Ascending aorta (tissue), 2 donors: Measurements from ENCODE around the gene PLA2G2A. TPM values are rescaled to one million over a fixed set of nuclear protein-coding genes. Genes with fewer than 3 reads are reported as not detected.
A peak's percentile ranks its signal among the peaks of the same experiment; 100 is the strongest.

Source experiments
- DNase-seq, 2 donors: peaks; one replicate each; pipeline ENCODE4 v3.0.0-alpha.2; 2019; ENCODE audit warnings: low spot score in 2 of 2
- H3K27ac ChIP-seq, 2 donors: fragments of 200-600 bp; sonication (generic); one replicate each; pipeline ENCODE4 v1.5.1; 2016 to 2017; ENCODE audit warnings: mild to moderate bottlenecking in 1 of 2
- H3K27me3 ChIP-seq: fragments of 200-600 bp; sonication (generic); one replicate; pipeline ENCODE4 v1.5.1; 2017
- H3K36me3 ChIP-seq, 2 donors: fragments of 200-600 bp; sonication (generic); one replicate each; pipeline ENCODE4 v1.5.1; 2016
- H3K4me1 ChIP-seq, 2 donors: fragments of 200-600 bp; sonication (generic); one replicate each; pipeline ENCODE4 v1.5.1; 2016 to 2017; ENCODE audit warnings: mild to moderate bottlenecking in 1 of 2
- H3K4me3 ChIP-seq, 2 donors: fragments of 200-600 bp; sonication (generic); one replicate each; pipeline ENCODE4 v1.5.1; 2016 to 2017; ENCODE audit warnings: mild to moderate bottlenecking in 1 of 2
- H3K9me3 ChIP-seq, 2 donors: fragments of 200-600 bp; sonication (generic); one replicate each; pipeline ENCODE4 v1.5.1; 2016
- CTCF ChIP-seq, 3 experiments: fragments of 200-600 bp in 2 of 3; fragments of 450-650 bp in 1 of 3; sonication (generic) in 2 of 3; IDR thresholded peaks; one replicate each; pipeline ENCODE4 v1.5.1; 2016 to 2019; ENCODE audit warnings: antibody characterized with exemption in 3 of 3, mild to moderate bottlenecking in 1 of 3, moderate library complexity in 1 of 3
- intact Hi-C: fragments of 100-400 bp; cut with DNase I; formaldehyde crosslinking; loops from one replicate; pipeline ENCODE4 v1.15.1; 2023
- total RNA-seq: library from RNA; depleted of rRNA; stranded (reverse); fragments of >200 nt; gene quantifications from one replicate; pipeline ENCODE4 v1.1.0, GENCODE V29; 2016

The PLA2G2A gene
- 761 TPM for total RNA-seq

DNA sequence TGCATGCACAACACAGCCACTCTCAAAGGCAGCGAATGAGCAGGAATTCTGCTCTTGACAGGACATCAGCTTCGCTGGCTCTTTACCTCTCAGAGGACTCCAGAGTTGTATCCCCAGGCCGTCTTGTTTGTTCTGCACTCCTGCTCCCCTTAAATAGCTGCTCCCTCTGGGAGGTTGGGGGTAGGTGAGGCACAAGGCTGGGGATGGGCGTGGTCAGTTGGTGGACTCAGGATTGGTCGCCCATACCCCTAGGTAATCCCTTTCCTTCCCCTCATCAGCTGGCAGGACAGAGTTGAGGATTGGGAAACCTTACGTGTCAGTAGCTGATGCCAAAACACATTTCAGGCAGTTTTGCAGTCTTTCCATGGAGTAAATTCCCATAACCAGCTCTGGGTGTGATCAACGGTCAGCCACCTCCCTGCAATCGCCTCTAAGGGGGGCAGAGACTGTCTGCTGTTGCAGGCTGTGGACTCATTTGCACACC, at the start of gene PLA2G2A:
TSS of gene PLA2G2A (minus strand) at position 125 of the 484 bp plus-strand sequence. CDS start 845 bp downstream, outside the sequence.
- H3K9me3 ChIP-seq, result no peaks in the 10 kb centered on the region
- peak in 1 of 2 donors; percentile 75 for DNase-seq
- H3K36me3 ChIP-seq, result no peaks in the 10 kb centered on the region
- no peak within 1 kb of the TSS for H3K4me3 ChIP-seq
- H3K27ac ChIP-seq, result no peak within 1 kb of the TSS
- H3K4me1 ChIP-seq, result no peaks in the 10 kb centered on the region
- intact Hi-C loops, result no loop called here
- H3K27me3 ChIP-seq, result no peaks in the 10 kb centered on the region
- TF ChIP-seq CTCF (IDR thresholded peaks at IDR 0.05), result no peak

- no peaks in the 10 kb centered on the region for H3K36me3 ChIP-seq
- H3K9me3 ChIP-seq, result peaks cover 0 to 2% of the 10 kb centered on the region in 2 donors
- no peak overlapping the region for H3K4me3 ChIP-seq
- H3K27me3 ChIP-seq, result no peaks in the 10 kb centered on the region
- intact Hi-C loops, result no loop called here
- no peaks in the 10 kb centered on the region for H3K4me1 ChIP-seq
- no peak overlapping the region for H3K27ac ChIP-seq
- TF ChIP-seq CTCF (IDR thresholded peaks at IDR 0.05), result no peak
- DNase-seq, result no peak
These were observed 49.3 kb upstream of the PLA2G2A start for GRCh38 chr1:20028726-20029125.

GRCh38 chr1:20028125-20028524, 48.7 kb upstream of the PLA2G2A start:
- peaks cover 0 to 8% of the 10 kb centered on the region in 2 donors for H3K9me3 ChIP-seq
- no peak overlapping the region for H3K4me3 ChIP-seq
- intact Hi-C loops, result no loop called here
- H3K27me3 ChIP-seq, result no peaks in the 10 kb centered on the region
- DNase-seq, result no peak
- H3K36me3 ChIP-seq, result no peaks in the 10 kb centered on the region
- no peak for TF ChIP-seq CTCF (IDR thresholded peaks at IDR 0.05)
- H3K27ac ChIP-seq, result no peak overlapping the region
- H3K4me1 ChIP-seq, result no peaks in the 10 kb centered on the region

GRCh38 chr1:20017741-20018140, 38.3 kb upstream of the PLA2G2A start:
- no peak for TF ChIP-seq CTCF (IDR thresholded peaks at IDR 0.05)
- Histone ChIP-seq H3K9me3 (peaks cover 0 to 18% of the 10 kb centered on the region in 2 donors), H3K36me3 (no peaks in the 10 kb centered on the region), H3K4me1 (no peaks in the 10 kb centered on the region), H3K4me3 (no peak overlapping the region), H3K27ac (no peak overlapping the region), H3K27me3 (no peaks in the 10 kb centered on the region)
- DNase-seq, result no peak
- intact Hi-C loops, result no loop called here

GRCh38 chr1:20014153-20014552, 34.7 kb upstream of the PLA2G2A start:
- Histone ChIP-seq H3K27ac (no peak overlapping the region), H3K4me3 (no peak overlapping the region), H3K9me3 (peaks cover 0 to 18% of the 10 kb centered on the region in 2 donors), H3K4me1 (no peaks in the 10 kb centered on the region), H3K36me3 (no peaks in the 10 kb centered on the region), H3K27me3 (no peaks in the 10 kb centered on the region)
- no peak for TF ChIP-seq CTCF (IDR thresholded peaks at IDR 0.05)
- no peak for DNase-seq
- intact Hi-C loops, result no loop called here

GRCh38 chr1:20010016-20010415, 30.6 kb upstream of the PLA2G2A start:
- no peak for TF ChIP-seq CTCF (IDR thresholded peaks at IDR 0.05)
- intact Hi-C loops, result no loop called here
- Histone ChIP-seq H3K27me3 (no peaks in the 10 kb centered on the region), H3K36me3 (no peaks in the 10 kb centered on the region), H3K9me3 (no peaks in the 10 kb centered on the region), H3K4me3 (no peak overlapping the region), H3K27ac (no peak overlapping the region), H3K4me1 (no peaks in the 10 kb centered on the region)
- no peak for DNase-seq
